Lower leg skin (tissue), 4 donors: Measurements from ENCODE around the gene RSPO1. TPM values are rescaled to one million over a fixed set of nuclear protein-coding genes. Genes with fewer than 3 reads are reported as not detected.

Experiments used
- DNase-seq, 2 donors: peaks; one replicate each; pipeline ENCODE4 v3.0.0-alpha.2; 2019; ENCODE audit warnings: low spot score in 2 of 2
- H3K4me3 ChIP-seq: fragments of 200-600 bp; sonication (generic); 2 replicates; pipeline ENCODE4 v1.5.1; 2017; ENCODE audit warnings: mild to moderate bottlenecking, low read depth; ENCODE audit not compliant: poor library complexity, severe bottlenecking
- CTCF ChIP-seq, 3 donors: fragments of 450-650 bp; IDR thresholded peaks; one replicate each; pipeline ENCODE4 v1.5.1; 2016; ENCODE audit warnings: antibody characterized with exemption in 3 of 3, mild to moderate bottlenecking in 3 of 3, moderate library complexity in 2 of 3
- POLR2A ChIP-seq, 2 donors: fragments of 450-650 bp; IDR thresholded peaks; one replicate each; pipeline ENCODE4 v1.6.1; 2016 to 2017; ENCODE audit warnings: antibody characterized with exemption in 2 of 2, mild to moderate bottlenecking in 1 of 2, moderate library complexity in 1 of 2
- WGBS, 2 donors: methylation state at CpG; one replicate each; pipeline ENCODE4 v1.1.5; 2018; 5-methylcytosine and 5-hydroxymethylcytosine counted together
- intact Hi-C: fragments of 100-400 bp; cut with DNase I; formaldehyde crosslinking; loops from one replicate; pipeline ENCODE4 v1.15.0; 2023; ENCODE audit warnings: low total_unique reads
- total RNA-seq, 4 donors: library from RNA; depleted of rRNA; stranded (reverse); fragments of >200 nt; gene quantifications; one replicate each; pipeline ENCODE4 v1.1.0, GENCODE V29; 2016

The RSPO1 gene
- total RNA-seq, 4 donors from 2014 or later: 1.1 to 9.4 (median 6.2) TPM

- 61 to 70% methylated on average over 10 of the region's 10 CpGs for WGBS, 2 donors
- intact Hi-C loops: no loop called here
- DNase-seq: no peak
- TF ChIP-seq POLR2A (IDR thresholded peaks at IDR 0.05): no peak
- no peak for TF ChIP-seq CTCF (IDR thresholded peaks at IDR 0.05)
- no peak overlapping the region for H3K4me3 ChIP-seq
Observed at GRCh38 chr1:37660664-37661063, 26.0 kb upstream of the RSPO1 start.

- no peak for TF ChIP-seq CTCF (IDR thresholded peaks at IDR 0.05)
- no peak for TF ChIP-seq POLR2A (IDR thresholded peaks at IDR 0.05)
- H3K4me3 ChIP-seq: no peak overlapping the region
- DNase-seq: no peak
- intact Hi-C loops: no loop called here
- WGBS, 2 donors: 87 to 92% methylated on average over 6 of the region's 6 CpGs
Observed at GRCh38 chr1:37658486-37658885, 23.8 kb upstream of the RSPO1 start.

GRCh38 chr1:37657620-37658412 is 23.1 kb upstream of the RSPO1 start:
- WGBS, 2 donors: 51 to 53% methylated on average over 14 of the region's 14 CpGs
- H3K4me3 ChIP-seq: no peak overlapping the region
- intact Hi-C loops: no loop called here
- no peak for DNase-seq
- TF ChIP-seq POLR2A (IDR thresholded peaks at IDR 0.05) (no peak), CTCF (IDR thresholded peaks at IDR 0.05) (no peak)

GRCh38 chr1:37656881-37657280 is 22.2 kb upstream of the RSPO1 start:
- WGBS, 2 donors: 50 to 58% methylated on average over 10 to 11 of the region's 11 CpGs
- no peak for DNase-seq
- intact Hi-C loops: no loop called here
- TF ChIP-seq CTCF (IDR thresholded peaks at IDR 0.05): no peak
- no peak for TF ChIP-seq POLR2A (IDR thresholded peaks at IDR 0.05)
- no peak overlapping the region for H3K4me3 ChIP-seq

- TF ChIP-seq POLR2A (IDR thresholded peaks at IDR 0.05): no peak
- TF ChIP-seq CTCF (IDR thresholded peaks at IDR 0.05): no peak
- DNase-seq: no peak
- WGBS, 2 donors: 61 to 65% methylated on average over 6 to 7 of the region's 7 CpGs
- intact Hi-C loops: no loop called here
- no peak overlapping the region for H3K4me3 ChIP-seq
Observed at GRCh38 chr1:37656026-37656425, 21.3 kb upstream of the RSPO1 start.

- no peak for TF ChIP-seq CTCF (IDR thresholded peaks at IDR 0.05)
- TF ChIP-seq POLR2A (IDR thresholded peaks at IDR 0.05): no peak
- no peak for DNase-seq
- no peak overlapping the region for H3K4me3 ChIP-seq
- intact Hi-C loops: no loop called here
Observed at GRCh38 chr1:37655274-37655673, 20.6 kb upstream of the RSPO1 start.
